Upper lobe of left lung (tissue), 6 donors: ENCODE data around the gene FXYD6. TPM values are rescaled to one million over a fixed set of nuclear protein-coding genes. Genes with fewer than 3 reads are reported as not detected.
A peak's percentile ranks its signal among the peaks of the same experiment; 100 is the strongest.
"Not testable (repeated sequence)": the region's sequence is repeated elsewhere in the genome, so short reads cannot be mapped to it uniquely, and the experiment has no call there.

ENCODE experiments used
- ATAC-seq, 2 donors: fragments of 200-7000 bp; cut with Tn5 transposase; one replicate each; pipeline ENCODE4 v1.9.1; 2022; ENCODE audit warnings: mild to moderate bottlenecking in 2 of 2, moderate library complexity in 2 of 2; ENCODE audit not compliant: low FRiP score in 2 of 2
- DNase-seq, 2 donors: peaks; one replicate each; pipeline ENCODE4 v3.0.0-alpha.2; 2019 to 2020
- H3K27ac ChIP-seq, 4 donors: fragments of 200-600 bp; sonication (generic); one replicate each; pipeline ENCODE4 v1.5.1; 2016 to 2019
- H3K27me3 ChIP-seq, 4 donors: fragments of 200-600 bp; sonication (generic); one replicate each; pipeline ENCODE4 v1.5.1; 2017 to 2019
- H3K36me3 ChIP-seq, 4 donors: fragments of 200-600 bp; sonication (generic); one replicate each; pipeline ENCODE4 v1.5.1; 2016 to 2019
- H3K4me1 ChIP-seq, 4 donors: fragments of 200-600 bp; sonication (generic); one replicate each; pipeline ENCODE4 v1.5.1; 2018 to 2019
- H3K4me3 ChIP-seq, 4 donors: fragments of 200-600 bp; sonication (generic); one replicate each; pipeline ENCODE4 v1.5.1; 2017 to 2019; ENCODE audit warnings: mild to moderate bottlenecking in 2 of 4, moderate library complexity in 1 of 4
- H3K9me3 ChIP-seq, 4 donors: fragments of 200-600 bp; sonication (generic); one replicate each; pipeline ENCODE4 v1.5.1; 2018 to 2019
- EP300 ChIP-seq, 4 donors: sonication (generic); formaldehyde crosslinking; IDR thresholded peaks; one replicate each; pipeline ENCODE4 v1.5.1; 2017; ENCODE audit warnings: antibody characterized with exemption in 4 of 4, control low read depth in 2 of 4
- POLR2A ChIP-seq, 4 donors: fragments of 450-650 bp; IDR thresholded peaks; one replicate each; pipeline ENCODE4 v1.5.1; 2016 to 2017; ENCODE audit warnings: antibody characterized with exemption in 4 of 4, mild to moderate bottlenecking in 2 of 4
- POLR2AphosphoS5 ChIP-seq, 2 donors: sonication (generic); formaldehyde crosslinking; IDR thresholded peaks; one replicate each; pipeline ENCODE4 v1.5.1; 2017; ENCODE audit warnings: antibody characterized with exemption in 2 of 2
- WGBS, 2 donors: methylation state at CpG; one replicate each; pipeline ENCODE4 v1.1.5; 2017 to 2018; 5-methylcytosine and 5-hydroxymethylcytosine counted together
- total RNA-seq, 6 donors: library from RNA; depleted of rRNA in 4 of 6; stranded (reverse); fragments of >200 nt in 4 of 6; gene quantifications; one replicate each; pipeline versions ENCODE4 v1.1.0 to v1.2.1, GENCODE V29; 2016 to 2021
- TF ChIP-seq, protein P1 (sequence below), 6 experiments: fragments of 450-650 bp in 4 of 6; fragments of 200-600 bp in 2 of 6; sonication (generic) in 2 of 6; IDR thresholded peaks; one replicate each; pipeline ENCODE4 v1.5.1; 2016 to 2019; ENCODE audit warnings: antibody characterized with exemption in 6 of 6
- donor health status: DM: no; HTN: no; CAD: no; lungs with moderate emphysema.
- donor health status: DM: no; HTN: yes; CAD: no; lungs with severe emphysema.

The FXYD6 gene, protein sequence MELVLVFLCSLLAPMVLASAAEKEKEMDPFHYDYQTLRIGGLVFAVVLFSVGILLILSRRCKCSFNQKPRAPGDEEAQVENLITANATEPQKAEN
- 10 to 100 TPM; 16.2 to 61.4 (median 33.8) TPM for total RNA-seq

DNA sequence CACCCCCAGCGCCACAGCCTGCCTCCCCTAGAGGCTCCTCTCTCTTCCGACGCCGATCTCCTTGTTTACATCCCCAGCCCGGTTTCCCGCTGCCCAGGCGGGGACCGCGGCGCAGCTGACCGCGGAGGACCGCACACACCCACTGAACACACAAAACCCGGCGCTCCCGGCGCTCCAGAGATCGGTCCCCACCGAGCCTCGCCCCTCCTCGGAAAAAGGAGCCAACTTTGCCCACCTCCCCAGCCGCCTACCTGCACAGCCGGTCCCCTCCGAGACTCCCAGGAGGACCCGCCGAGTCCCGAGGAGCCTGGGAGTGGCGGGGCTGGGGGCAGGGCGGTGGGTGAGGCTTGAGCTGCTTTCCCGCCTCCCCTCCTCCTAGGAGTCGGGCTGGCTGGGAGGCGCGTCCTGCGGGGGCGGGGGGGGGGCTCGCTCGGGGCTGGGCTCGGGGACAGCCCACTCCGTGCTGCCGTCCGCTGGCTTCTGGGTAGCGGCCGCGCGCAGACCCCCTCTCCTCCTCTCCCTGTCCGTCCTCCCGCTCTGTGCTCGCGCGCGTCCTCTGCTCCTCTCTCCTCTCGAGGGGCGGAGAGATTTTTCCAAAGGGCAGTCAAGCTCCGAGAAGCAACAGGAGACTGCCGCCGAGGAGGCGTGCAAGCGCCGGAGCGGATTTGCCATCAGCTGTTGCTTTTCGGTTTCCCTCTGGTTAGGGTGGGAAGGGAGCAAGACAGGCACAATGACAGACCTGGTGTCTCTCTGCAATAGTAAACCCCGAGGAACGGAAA is at the start of gene FXYD6:
TSS of gene FXYD6 (minus strand) at position 318 of the 779 bp plus-strand sequence. CDS start 33,882 bp downstream, outside the sequence.
- H3K4me1 ChIP-seq: peaks cover 42 to 61% (median 48%) of the 10 kb centered on the region in 4 donors
- 0 to 1% methylated on average over 24 to 49 of the region's 63 CpGs for WGBS, 2 donors
- H3K9me3 ChIP-seq: no peaks in the 10 kb centered on the region
- peak within 1 kb of the TSS; percentile 51 to 65 (median 52) for H3K4me3 ChIP-seq
- peak within 1 kb of the TSS; percentile 54 to 90 (median 73) for H3K27ac ChIP-seq
- peak; percentile 42 to 85 for DNase-seq
- TF ChIP-seq POLR2A (IDR thresholded peaks at IDR 0.05): peak in 1 of 4 donors; percentile 15
- no peak for TF ChIP-seq EP300 (IDR thresholded peaks at IDR 0.05)
- TF ChIP-seq, protein P1, sequence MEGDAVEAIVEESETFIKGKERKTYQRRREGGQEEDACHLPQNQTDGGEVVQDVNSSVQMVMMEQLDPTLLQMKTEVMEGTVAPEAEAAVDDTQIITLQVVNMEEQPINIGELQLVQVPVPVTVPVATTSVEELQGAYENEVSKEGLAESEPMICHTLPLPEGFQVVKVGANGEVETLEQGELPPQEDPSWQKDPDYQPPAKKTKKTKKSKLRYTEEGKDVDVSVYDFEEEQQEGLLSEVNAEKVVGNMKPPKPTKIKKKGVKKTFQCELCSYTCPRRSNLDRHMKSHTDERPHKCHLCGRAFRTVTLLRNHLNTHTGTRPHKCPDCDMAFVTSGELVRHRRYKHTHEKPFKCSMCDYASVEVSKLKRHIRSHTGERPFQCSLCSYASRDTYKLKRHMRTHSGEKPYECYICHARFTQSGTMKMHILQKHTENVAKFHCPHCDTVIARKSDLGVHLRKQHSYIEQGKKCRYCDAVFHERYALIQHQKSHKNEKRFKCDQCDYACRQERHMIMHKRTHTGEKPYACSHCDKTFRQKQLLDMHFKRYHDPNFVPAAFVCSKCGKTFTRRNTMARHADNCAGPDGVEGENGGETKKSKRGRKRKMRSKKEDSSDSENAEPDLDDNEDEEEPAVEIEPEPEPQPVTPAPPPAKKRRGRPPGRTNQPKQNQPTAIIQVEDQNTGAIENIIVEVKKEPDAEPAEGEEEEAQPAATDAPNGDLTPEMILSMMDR (IDR thresholded peaks at IDR 0.05): no peak
- peak in 1 of 2 donors; percentile 82 for TF ChIP-seq POLR2AphosphoS5 (IDR thresholded peaks at IDR 0.05)
- ATAC-seq: peak; percentile 35 to 65
- peaks cover 0 to 16% (median 4%) of the 10 kb centered on the region in 4 donors for H3K27me3 ChIP-seq
- no peaks in the 10 kb centered on the region for H3K36me3 ChIP-seq

DNA sequence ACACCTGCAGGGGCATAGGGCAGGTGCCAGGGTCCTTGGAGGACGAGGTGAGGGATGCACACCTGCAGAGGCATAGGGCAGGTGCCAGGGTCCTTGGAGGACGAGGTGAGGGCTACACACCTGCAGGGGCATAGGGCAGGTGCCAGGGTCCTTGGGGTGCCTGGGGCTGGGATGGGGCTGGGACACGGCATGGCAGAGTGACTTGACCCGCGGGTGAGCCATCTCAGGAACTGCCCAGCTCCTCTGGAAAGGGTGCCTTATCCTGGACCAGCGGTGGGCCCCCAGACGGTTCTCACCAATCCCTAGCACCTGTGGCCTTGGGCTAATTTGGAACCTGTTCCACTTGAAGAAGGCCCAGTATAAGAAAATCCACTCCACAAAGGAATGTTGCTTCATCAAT is 49.7 kb upstream of the FXYD6 start:
- H3K27me3 ChIP-seq, ATAC-seq, H3K4me3 ChIP-seq, H3K27ac ChIP-seq, H3K36me3 ChIP-seq, H3K9me3 ChIP-seq: not testable (repeated sequence)
- DNase-seq: peak in 1 of 2 donors; percentile 53
- peaks cover 8 to 27% (median 20%) of the 10 kb centered on the region in 4 donors for H3K4me1 ChIP-seq
- WGBS, 2 donors: 63 to 90% methylated on average over 2 to 6 of the region's 7 CpGs

DNA sequence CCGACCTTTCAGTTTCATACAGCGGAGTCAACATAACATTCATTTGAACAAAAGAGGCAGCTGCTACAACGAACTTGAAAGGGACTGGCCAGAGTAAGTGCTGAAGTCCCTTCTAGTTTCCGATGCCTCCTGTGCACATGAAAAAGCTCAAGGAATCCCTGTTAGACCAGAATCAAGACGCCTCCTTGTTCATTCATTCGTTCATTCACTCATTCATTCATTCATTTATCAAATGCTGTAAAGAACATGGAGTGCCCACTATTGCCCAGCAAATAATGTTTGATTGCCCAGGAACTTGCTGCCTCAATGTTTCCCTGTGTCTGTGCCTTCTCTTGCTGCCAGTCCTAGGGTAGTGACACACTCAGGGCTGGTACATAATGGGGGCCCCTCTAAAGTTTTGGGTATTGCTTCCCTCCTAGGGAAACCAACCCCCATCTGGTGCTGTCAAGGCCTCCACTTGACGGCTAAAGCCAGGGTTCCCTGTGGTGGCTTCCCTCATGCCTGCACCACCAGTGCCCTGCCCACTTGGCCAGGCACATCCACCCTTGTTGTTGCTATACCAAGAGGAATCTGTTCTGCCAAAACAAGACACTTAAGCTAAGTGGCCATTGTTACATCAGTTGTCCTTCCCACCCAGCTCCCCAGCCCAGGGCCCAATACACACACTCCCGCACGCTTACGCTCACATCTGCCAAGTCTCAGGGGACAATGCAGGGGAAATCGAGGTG is 48.9 kb upstream of the FXYD6 start:
- Histone ChIP-seq H3K27me3 (no peaks in the 10 kb centered on the region), H3K36me3 (no peaks in the 10 kb centered on the region), H3K4me1 (peaks cover under 1 to 19% (median 12%) of the 10 kb centered on the region in 4 donors), H3K4me3 (no peak overlapping the region), H3K27ac (no peak overlapping the region), H3K9me3 (no peaks in the 10 kb centered on the region)
- DNase-seq (no peak), ATAC-seq (no peak)
- TF ChIP-seq POLR2A (IDR thresholded peaks at IDR 0.05) (no peak), EP300 (IDR thresholded peaks at IDR 0.05) (no peak), POLR2AphosphoS5 (IDR thresholded peaks at IDR 0.05) (no peak)
- TF ChIP-seq, protein P1 (IDR thresholded peaks at IDR 0.05): no peak
- 80 to 88% methylated on average over 11 of the region's 11 CpGs for WGBS, 2 donors

DNA sequence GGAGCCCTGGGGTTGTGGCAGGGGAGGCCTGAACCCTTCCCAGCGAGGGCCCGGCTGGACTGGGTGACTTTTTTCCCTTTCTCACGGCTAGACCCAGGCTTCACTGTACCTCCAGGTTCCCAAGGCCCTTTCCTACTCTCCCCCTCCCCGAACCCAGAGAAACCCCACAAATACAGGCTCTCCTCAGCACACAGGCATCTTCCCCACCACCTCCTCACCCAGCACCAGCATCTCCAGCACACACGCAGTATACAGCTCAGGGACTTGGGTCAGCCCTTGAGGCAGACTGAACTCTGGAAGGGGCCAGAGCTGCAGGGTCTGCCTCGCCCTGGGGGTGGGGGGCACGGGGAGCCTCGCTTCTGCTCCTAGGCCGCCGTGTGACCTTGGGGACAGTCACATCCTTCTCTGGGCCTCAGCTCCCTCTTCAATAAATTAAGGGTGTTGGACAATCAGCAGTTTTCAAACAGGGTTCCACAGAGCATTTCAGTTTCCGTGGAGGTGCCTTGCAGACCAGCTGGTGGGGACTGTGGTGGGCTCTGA is 48.2 kb upstream of the FXYD6 start:
- Histone ChIP-seq H3K36me3 (no peaks in the 10 kb centered on the region), H3K4me3 (no peak overlapping the region), H3K9me3 (no peaks in the 10 kb centered on the region), H3K27ac (no peak overlapping the region), H3K27me3 (no peaks in the 10 kb centered on the region), H3K4me1 (peaks cover 0 to 14% (median 6%) of the 10 kb centered on the region in 4 donors)
- TF ChIP-seq EP300 (IDR thresholded peaks at IDR 0.05): no peak
- TF ChIP-seq, protein P1 (IDR thresholded peaks at IDR 0.05): no peak
- no peak for DNase-seq
- no peak for ATAC-seq
- WGBS, 2 donors: 95 to 97% methylated on average over 11 of the region's 11 CpGs

GRCh38 chr11:117923773-117924172 is 47.3 kb upstream of the FXYD6 start:
- 79 to 82% methylated on average over 7 of the region's 7 CpGs for WGBS, 2 donors
- ATAC-seq: no peak

More at GRCh38 chr11:117923773-117924172, 47.3 kb upstream of the FXYD6 start:
- DNase-seq: no peak
- no peak for TF ChIP-seq POLR2A (IDR thresholded peaks at IDR 0.05)
- no peak for TF ChIP-seq EP300 (IDR thresholded peaks at IDR 0.05)
- TF ChIP-seq, protein P1 (IDR thresholded peaks at IDR 0.05): no peak
- no peak for TF ChIP-seq POLR2AphosphoS5 (IDR thresholded peaks at IDR 0.05)
- Histone ChIP-seq H3K27me3 (no peaks in the 10 kb centered on the region), H3K4me1 (peaks cover 0 to 9% (median under 1%) of the 10 kb centered on the region in 4 donors), H3K9me3 (no peaks in the 10 kb centered on the region), H3K27ac (no peak overlapping the region), H3K36me3 (no peaks in the 10 kb centered on the region), H3K4me3 (no peak overlapping the region)
